Kidney epithelial cell (primary cell): ENCODE results near the gene TCF15. TPM values are rescaled to one million over a fixed set of nuclear protein-coding genes. Genes with fewer than 3 reads are reported as not detected.

Experiments
- DNase-seq: peaks from one replicate; pipeline ENCODE4 v3.0.0-alpha.2; 2010; ENCODE audit warnings: low read depth
- H3K27me3 ChIP-seq: 2 replicates; pipeline ENCODE4 v1.6.0; 2011; ENCODE audit warnings: low read length; ENCODE audit not compliant: control insufficient read depth, insufficient read depth
- H3K36me3 ChIP-seq: 2 replicates; pipeline ENCODE4 v1.5.1; 2011; ENCODE audit warnings: low read length; ENCODE audit not compliant: control insufficient read depth, insufficient read depth
- H3K4me3 ChIP-seq: 2 replicates; pipeline ENCODE4 v1.5.1; 2011; ENCODE audit warnings: low read depth, mild to moderate bottlenecking, control low read depth, low read length
- total RNA-seq: library from RNA; depleted of rRNA; stranded (reverse); fragments of >200 nt; gene quantifications from 2 replicates; pipeline ENCODE4 v1.2.3, GENCODE V29; 2015
- TF ChIP-seq, protein P1 (sequence below): IDR thresholded peaks from 2 replicates; pipeline ENCODE4 v1.5.1; 2011; ENCODE audit warnings: mild to moderate bottlenecking, moderate library complexity, low read length, control low read depth, inconsistent platforms; ENCODE audit not compliant: insufficient read depth, poor library complexity, severe bottlenecking

The TCF15 gene
- total RNA-seq, 1 donor from 2014 or later = 1.5 TPM

DNA sequence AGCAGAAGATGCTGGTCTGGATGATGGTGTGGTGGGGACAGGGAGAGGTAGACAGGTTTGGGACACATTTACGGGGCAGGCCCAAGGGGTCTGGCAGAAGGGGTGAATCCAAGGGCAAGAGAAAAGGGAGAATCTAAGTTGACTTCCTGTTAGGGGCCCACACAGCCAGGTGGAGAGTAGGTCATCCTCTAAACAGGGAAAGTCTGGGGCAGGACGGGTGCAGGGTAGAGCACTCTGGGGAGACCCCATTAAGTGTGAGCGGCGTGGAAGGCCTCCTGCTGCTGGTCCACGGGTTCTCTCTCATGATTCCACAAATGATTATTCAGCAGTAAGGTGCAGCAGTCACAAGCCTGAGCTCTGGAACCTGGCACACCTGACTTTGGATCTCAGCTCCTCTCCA lies 40.2 kb upstream of the TCF15 start:
- TF ChIP-seq, protein P1, sequence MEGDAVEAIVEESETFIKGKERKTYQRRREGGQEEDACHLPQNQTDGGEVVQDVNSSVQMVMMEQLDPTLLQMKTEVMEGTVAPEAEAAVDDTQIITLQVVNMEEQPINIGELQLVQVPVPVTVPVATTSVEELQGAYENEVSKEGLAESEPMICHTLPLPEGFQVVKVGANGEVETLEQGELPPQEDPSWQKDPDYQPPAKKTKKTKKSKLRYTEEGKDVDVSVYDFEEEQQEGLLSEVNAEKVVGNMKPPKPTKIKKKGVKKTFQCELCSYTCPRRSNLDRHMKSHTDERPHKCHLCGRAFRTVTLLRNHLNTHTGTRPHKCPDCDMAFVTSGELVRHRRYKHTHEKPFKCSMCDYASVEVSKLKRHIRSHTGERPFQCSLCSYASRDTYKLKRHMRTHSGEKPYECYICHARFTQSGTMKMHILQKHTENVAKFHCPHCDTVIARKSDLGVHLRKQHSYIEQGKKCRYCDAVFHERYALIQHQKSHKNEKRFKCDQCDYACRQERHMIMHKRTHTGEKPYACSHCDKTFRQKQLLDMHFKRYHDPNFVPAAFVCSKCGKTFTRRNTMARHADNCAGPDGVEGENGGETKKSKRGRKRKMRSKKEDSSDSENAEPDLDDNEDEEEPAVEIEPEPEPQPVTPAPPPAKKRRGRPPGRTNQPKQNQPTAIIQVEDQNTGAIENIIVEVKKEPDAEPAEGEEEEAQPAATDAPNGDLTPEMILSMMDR = no peak
- Histone ChIP-seq H3K36me3 (peaks cover 4% of the 10 kb centered on the region), H3K27me3 (no peaks in the 10 kb centered on the region), H3K4me3 (no peak overlapping the region)
- DNase-seq = no peak

DNA sequence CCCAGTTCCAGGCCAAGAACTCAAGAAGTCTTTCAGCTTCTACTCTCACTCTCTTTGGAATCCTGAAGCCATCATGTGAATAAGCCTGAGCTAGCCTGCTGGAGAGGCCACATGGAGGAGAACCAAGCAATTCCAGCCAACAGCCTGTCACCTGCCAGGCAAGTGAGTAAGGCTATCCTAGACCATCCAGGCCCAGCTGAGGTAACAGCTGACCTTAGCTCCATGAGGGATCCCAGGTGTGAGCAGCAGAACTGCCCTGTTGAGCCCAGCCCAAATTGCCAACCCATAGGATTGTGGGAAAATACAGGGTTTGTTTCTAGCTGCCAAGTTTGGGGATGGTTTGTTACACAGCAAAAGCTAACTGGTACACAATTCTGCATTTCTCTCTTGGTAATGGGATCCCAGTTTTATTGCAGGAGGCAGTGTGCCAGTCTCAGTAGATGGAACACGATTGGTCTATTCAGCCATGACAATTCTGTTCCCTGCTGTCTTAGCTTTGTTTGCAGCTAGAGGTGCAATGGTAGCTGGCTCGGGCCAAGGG lies 37.4 kb upstream of the TCF15 start:
- TF ChIP-seq, protein P1 = no peak
- H3K4me3 ChIP-seq = no peak overlapping the region
- H3K27me3 ChIP-seq = peaks cover 3% of the 10 kb centered on the region
- no peak for DNase-seq
- peaks cover 4% of the 10 kb centered on the region for H3K36me3 ChIP-seq

DNA sequence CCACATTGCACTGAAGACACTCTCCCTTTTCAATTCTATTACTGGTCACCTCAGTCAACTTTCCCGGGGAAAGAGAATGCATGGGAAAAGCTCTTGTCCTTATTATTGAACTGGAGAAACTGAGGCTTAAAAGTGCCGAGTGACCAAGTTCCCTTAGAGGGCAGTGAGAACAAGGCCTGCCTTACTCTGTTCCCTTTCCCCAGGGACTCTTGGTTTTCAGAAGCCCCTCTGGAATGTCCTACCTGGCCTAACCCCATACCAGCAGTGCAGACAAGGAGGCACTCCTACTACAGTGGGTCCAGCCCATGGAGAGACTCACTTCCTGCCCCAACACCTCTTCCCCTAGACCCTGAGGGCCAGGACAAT lies 36.7 kb upstream of the TCF15 start:
- DNase-seq = no peak
- Histone ChIP-seq H3K27me3 (peaks cover 3% of the 10 kb centered on the region), H3K4me3 (no peak overlapping the region), H3K36me3 (peaks cover 4% of the 10 kb centered on the region)
- TF ChIP-seq, protein P1 = no peak

DNA sequence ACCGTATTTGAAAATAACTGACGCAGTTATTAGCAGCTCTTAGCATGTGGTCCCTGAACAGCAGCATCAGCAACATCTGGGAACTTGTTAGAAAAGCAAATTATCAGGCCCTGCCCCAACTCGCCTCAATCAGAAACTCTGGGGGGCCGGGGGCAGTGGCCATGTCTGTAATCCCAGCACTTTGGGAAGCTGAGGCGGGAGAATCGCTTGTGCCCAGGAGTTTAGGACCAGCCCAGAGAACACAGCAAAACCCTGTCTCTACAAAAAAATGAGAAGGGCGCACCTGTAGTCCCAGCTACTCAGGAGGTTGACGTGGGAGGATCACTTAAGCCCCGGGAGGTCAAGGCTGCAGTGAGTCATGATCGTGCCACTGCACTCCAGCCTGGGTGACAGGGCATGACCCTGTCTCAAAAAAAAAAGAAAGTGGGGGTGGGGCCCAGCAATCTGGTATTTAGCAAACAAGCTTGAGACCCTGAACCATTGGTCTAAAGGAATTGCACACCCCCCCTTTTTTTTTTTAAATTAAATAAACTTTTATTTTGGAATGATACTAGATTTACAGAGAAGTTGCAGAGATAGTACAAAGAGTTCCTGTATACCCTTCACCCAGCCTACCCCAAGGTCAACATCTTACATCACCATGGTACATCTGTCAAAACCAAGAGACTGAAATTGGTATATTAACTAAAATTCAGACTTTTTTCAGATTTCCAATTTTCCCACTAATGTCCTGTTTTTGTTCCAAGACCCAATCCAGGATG lies 36.2 kb upstream of the TCF15 start:
- TF ChIP-seq, protein P1 = no peak
- H3K36me3 ChIP-seq = peaks cover 4% of the 10 kb centered on the region
- no peak overlapping the region for H3K4me3 ChIP-seq
- H3K27me3 ChIP-seq = peaks cover 3% of the 10 kb centered on the region
- DNase-seq = no peak

DNA sequence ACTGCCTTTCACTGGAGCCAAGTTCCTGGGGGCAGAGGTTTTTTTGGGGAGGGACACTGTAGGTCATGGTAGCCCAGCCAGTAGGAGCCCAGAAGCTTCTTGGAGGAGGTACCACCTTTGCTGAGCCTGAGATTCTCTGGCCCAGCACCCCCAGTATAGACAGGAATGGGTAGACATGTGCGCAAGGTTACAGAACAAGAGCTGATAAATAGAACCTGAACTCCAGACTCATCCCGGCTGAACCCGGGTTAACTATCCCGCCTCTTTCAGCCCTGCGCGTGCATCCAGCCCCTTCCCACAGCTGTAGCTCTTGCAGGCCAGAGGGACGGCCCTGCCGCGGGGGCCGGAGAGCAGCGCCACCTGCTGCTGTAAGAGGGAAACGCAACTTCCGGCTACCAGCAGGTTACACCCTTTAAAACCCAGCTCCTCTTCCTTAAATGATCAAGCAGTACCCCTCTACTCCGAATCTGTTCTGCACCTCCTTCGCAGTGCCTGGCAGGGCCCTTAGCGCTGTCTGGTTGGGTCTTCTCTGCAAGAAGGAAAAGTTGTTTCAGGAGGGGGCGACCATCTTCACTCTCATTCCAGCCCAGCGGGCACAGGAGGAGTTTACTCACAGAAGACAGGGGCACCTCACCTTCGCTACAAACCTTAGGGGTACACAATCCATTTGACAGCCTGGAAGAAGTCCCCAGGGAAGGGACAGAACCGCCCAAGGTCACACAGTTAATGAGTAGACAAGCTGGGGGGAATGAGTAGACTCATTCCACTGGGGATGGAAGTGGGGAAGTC lies 35.4 kb upstream of the TCF15 start:
- Histone ChIP-seq H3K4me3 (no peak overlapping the region), H3K27me3 (peaks cover 3% of the 10 kb centered on the region), H3K36me3 (peaks cover 4% of the 10 kb centered on the region)
- TF ChIP-seq, protein P1 = peak; percentile 97
- DNase-seq = no peak
